SU-DHL-6 (cell line): ENCODE results near the gene ARHGEF3.

Source experiments
- EZH2phosphoT487 ChIP-seq: fragments of 200-600 bp; sonication (generic), shearing (Covaris generic); conservative IDR thresholded peaks from 2 replicates; pipeline ENCODE4 v1.6.1; 2018; ENCODE audit warnings: mild to moderate bottlenecking, antibody characterized with exemption, low read length, moderate library complexity, mixed read lengths
- TF ChIP-seq, protein P1 (sequence below): fragments of 200-600 bp; sonication (generic); IDR thresholded peaks from one replicate; pipeline ENCODE4 v1.5.1; 2017; ENCODE audit warnings: antibody characterized with exemption, mild to moderate bottlenecking, low read length, moderate library complexity; ENCODE audit not compliant: insufficient read depth, poor library complexity, severe bottlenecking

DNA sequence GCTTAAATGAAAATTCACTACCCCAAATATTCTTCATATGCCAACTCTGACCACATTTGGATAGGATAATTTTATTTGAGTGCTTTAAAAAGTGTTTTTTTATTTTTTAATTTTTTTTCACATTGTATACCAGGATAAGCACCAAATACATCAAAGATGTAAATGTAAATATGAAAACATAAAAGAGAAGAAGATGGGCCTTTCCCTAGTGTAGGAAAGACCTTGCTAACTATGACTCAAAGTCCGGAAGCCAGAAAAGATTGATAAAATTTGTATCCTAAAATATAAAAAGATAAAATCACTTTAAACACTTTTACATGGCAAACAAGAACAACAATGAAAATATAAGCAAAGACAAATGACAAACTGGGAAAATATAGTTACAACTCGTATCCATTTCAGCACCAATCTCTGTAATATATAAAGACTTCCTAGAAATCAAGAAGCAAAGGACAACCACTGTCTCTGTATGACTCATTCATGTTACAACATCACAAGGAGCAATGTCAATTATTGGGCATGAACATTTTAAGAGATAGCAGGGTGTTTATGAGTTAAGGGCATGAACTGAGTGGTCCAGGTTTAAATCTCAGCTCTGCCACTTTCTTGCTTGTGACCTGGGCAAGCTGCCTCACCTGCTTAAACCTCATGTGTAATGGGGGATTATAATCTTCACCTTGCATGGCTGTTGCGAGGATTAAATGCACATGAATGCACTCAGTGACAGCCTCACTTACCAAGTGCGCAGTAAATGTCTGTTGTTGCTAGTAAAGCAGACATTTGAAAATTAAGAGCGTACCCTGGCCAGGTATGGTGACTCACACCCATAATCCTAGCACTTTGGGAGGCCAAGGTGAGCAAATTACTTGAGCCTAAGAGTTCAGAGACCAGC, 25.3 kb upstream of the ARHGEF3 start:
- TF ChIP-seq, protein P1, sequence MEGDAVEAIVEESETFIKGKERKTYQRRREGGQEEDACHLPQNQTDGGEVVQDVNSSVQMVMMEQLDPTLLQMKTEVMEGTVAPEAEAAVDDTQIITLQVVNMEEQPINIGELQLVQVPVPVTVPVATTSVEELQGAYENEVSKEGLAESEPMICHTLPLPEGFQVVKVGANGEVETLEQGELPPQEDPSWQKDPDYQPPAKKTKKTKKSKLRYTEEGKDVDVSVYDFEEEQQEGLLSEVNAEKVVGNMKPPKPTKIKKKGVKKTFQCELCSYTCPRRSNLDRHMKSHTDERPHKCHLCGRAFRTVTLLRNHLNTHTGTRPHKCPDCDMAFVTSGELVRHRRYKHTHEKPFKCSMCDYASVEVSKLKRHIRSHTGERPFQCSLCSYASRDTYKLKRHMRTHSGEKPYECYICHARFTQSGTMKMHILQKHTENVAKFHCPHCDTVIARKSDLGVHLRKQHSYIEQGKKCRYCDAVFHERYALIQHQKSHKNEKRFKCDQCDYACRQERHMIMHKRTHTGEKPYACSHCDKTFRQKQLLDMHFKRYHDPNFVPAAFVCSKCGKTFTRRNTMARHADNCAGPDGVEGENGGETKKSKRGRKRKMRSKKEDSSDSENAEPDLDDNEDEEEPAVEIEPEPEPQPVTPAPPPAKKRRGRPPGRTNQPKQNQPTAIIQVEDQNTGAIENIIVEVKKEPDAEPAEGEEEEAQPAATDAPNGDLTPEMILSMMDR = no peak
- TF ChIP-seq EZH2phosphoT487 = no peak
